GM23338 (cell line): Measurements from ENCODE around the gene ADAM15. TPM values are rescaled to one million over a fixed set of nuclear protein-coding genes. Genes with fewer than 3 reads are reported as not detected.

ENCODE experiments used
- ATAC-seq: fragments of 200-7000 bp; cut with Tn5 transposase; 3 replicates; pipeline ENCODE4 v1.9.1; 2020
- DNase-seq: peaks from one replicate; pipeline ENCODE4 v3.0.0-alpha.2; 2015; ENCODE audit warnings: low spot score
- H2AFZ ChIP-seq: fragments of 200-600 bp; sonication (generic); 2 replicates; pipeline ENCODE4 v1.8.0; 2016; ENCODE audit warnings: antibody characterized with exemption, mild to moderate bottlenecking, moderate library complexity
- H3F3A ChIP-seq: fragments of 200-600 bp; sonication (generic); replicated peaks from 2 replicates; pipeline ENCODE4 v1.8.0; 2017; ENCODE audit warnings: antibody characterized with exemption, mixed run types, low read depth
- H3K27ac ChIP-seq: fragments of 200-600 bp; sonication (generic); 2 replicates; pipeline ENCODE4 v1.6.1; 2016; ENCODE audit warnings: low read depth
- H3K27me3 ChIP-seq: fragments of 200-600 bp; sonication (generic); 2 replicates; pipeline ENCODE4 v1.8.0; 2016; ENCODE audit warnings: mild to moderate bottlenecking, mixed run types, moderate library complexity; ENCODE audit not compliant: insufficient read depth
- H3K36me3 ChIP-seq: fragments of 200-600 bp; sonication (generic); 2 replicates; pipeline ENCODE4 v1.8.0; 2016; ENCODE audit warnings: mild to moderate bottlenecking; ENCODE audit not compliant: insufficient read depth
- H3K4me1 ChIP-seq: fragments of 200-600 bp; sonication (generic); 2 replicates; pipeline ENCODE4 v1.8.0; 2016; ENCODE audit warnings: mild to moderate bottlenecking, moderate library complexity; ENCODE audit not compliant: insufficient read depth
- H3K4me2 ChIP-seq: fragments of 200-600 bp; sonication (generic); 2 replicates; pipeline ENCODE4 v1.7.1; 2017; ENCODE audit warnings: mixed run types
- H3K4me3 ChIP-seq: fragments of 200-600 bp; sonication (generic); 2 replicates; pipeline ENCODE4 v1.6.1; 2016; ENCODE audit warnings: mixed run types
- H3K79me2 ChIP-seq: fragments of 200-600 bp; sonication (generic); replicated peaks from 2 replicates; pipeline ENCODE4 v1.8.0; 2017; ENCODE audit warnings: mild to moderate bottlenecking; ENCODE audit not compliant: insufficient read depth
- H3K9me2 ChIP-seq: fragments of 200-600 bp; sonication (generic); 2 replicates; pipeline ENCODE4 v1.8.0; 2017; ENCODE audit not compliant: insufficient read depth
- H4K20me1 ChIP-seq: fragments of 200-600 bp; sonication (generic); replicated peaks from 2 replicates; pipeline ENCODE4 v1.8.0; 2017; ENCODE audit warnings: mild to moderate bottlenecking; ENCODE audit not compliant: insufficient read depth
- H3K27ac Mint-ChIP-seq: 2 replicates; pipeline ENCODE4 v1.8.0; 2020; ENCODE audit warnings: inconsistent platforms, mild to moderate bottlenecking, moderate library complexity, mixed read lengths
- H3K27me3 Mint-ChIP-seq: 3 replicates; pipeline ENCODE4 v1.8.0; 2022; ENCODE audit warnings: low read depth, mild to moderate bottlenecking, moderate library complexity, mixed read lengths, inconsistent platforms; ENCODE audit not compliant: insufficient read depth, poor library complexity
- H3K36me3 Mint-ChIP-seq: 3 replicates; pipeline ENCODE4 v1.8.0; 2021; ENCODE audit warnings: low read depth, mild to moderate bottlenecking, inconsistent platforms, moderate library complexity, mixed read lengths
- H3K4me1 Mint-ChIP-seq: 3 replicates; pipeline ENCODE4 v1.8.0; 2020; ENCODE audit warnings: mild to moderate bottlenecking, inconsistent platforms, mixed read lengths
- H3K4me3 Mint-ChIP-seq: 3 replicates; pipeline ENCODE4 v1.8.0; 2021; ENCODE audit warnings: moderate library complexity, mild to moderate bottlenecking, inconsistent platforms, mixed read lengths
- H3K9me3 Mint-ChIP-seq: 3 replicates; pipeline ENCODE4 v1.8.0; 2020; ENCODE audit warnings: moderate library complexity, mild to moderate bottlenecking, inconsistent platforms, mixed read lengths
- CREB1 ChIP-seq: fragments of 250-450 bp; sonication (Bioruptor Pico); IDR thresholded peaks from 2 replicates; pipeline ENCODE4 v1.5.0; 2020; ENCODE audit warnings: low read depth, mild to moderate bottlenecking, moderate library complexity
- EZH2phosphoT487 ChIP-seq: fragments of 200-600 bp; sonication (generic); IDR thresholded peaks from one replicate; pipeline ENCODE4 v1.8.1; 2018; ENCODE audit warnings: antibody characterized with exemption; ENCODE audit not compliant: unreplicated experiment
- JUNB ChIP-seq: IDR thresholded peaks from one replicate; pipeline ENCODE4 v1.6.1; 2016; ENCODE audit warnings: antibody characterized with exemption; ENCODE audit not compliant: unreplicated experiment
- POLR2AphosphoS5 ChIP-seq: IDR thresholded peaks from 2 replicates; pipeline ENCODE4 v1.6.1; 2016; ENCODE audit warnings: antibody characterized with exemption, low read depth
- REST ChIP-seq: IDR thresholded peaks from one replicate; pipeline ENCODE4 v1.6.1; 2018; ENCODE audit warnings: antibody characterized with exemption; ENCODE audit not compliant: unreplicated experiment
- STAT1 ChIP-seq: IDR thresholded peaks from one replicate; pipeline ENCODE4 v1.6.1; 2016; ENCODE audit warnings: antibody characterized with exemption; ENCODE audit not compliant: unreplicated experiment
- ZNF331 ChIP-seq: fragments of 250-450 bp; sonication (Bioruptor Pico); IDR thresholded peaks from 2 replicates; pipeline ENCODE4 v1.5.0; 2020; ENCODE audit warnings: low read depth, mild to moderate bottlenecking, moderate library complexity
- polyA plus RNA-seq: library from polyadenylated mRNA; unstranded; fragments of >200 nt; fragmentation: Nextera tagmentation; extraction: Ambion mirVana; gene quantifications from 2 replicates; pipeline ENCODE4 v1.2.1, GENCODE V29; 2016
- total RNA-seq: library from RNA; depleted of rRNA; stranded (reverse); fragments of >200 nt; shearing (Covaris generic); gene quantifications from 2 replicates; pipeline ENCODE4 v1.2.3, GENCODE V29; 2014
- TF ChIP-seq, protein P1 (sequence below): fragments of 250-450 bp; sonication (Bioruptor Pico); IDR thresholded peaks from 2 replicates; pipeline ENCODE4 v1.5.0; 2020; ENCODE audit warnings: mild to moderate bottlenecking, moderate library complexity
- TF ChIP-seq, protein P2 (sequence below): IDR thresholded peaks from 2 replicates; pipeline ENCODE4 v1.6.1; 2016; ENCODE audit warnings: antibody characterized with exemption

ADAM15 gene
- total and polyA plus RNA-seq, 2 experiments from 2014 or later = 24.2 to 31.1 TPM

DNA sequence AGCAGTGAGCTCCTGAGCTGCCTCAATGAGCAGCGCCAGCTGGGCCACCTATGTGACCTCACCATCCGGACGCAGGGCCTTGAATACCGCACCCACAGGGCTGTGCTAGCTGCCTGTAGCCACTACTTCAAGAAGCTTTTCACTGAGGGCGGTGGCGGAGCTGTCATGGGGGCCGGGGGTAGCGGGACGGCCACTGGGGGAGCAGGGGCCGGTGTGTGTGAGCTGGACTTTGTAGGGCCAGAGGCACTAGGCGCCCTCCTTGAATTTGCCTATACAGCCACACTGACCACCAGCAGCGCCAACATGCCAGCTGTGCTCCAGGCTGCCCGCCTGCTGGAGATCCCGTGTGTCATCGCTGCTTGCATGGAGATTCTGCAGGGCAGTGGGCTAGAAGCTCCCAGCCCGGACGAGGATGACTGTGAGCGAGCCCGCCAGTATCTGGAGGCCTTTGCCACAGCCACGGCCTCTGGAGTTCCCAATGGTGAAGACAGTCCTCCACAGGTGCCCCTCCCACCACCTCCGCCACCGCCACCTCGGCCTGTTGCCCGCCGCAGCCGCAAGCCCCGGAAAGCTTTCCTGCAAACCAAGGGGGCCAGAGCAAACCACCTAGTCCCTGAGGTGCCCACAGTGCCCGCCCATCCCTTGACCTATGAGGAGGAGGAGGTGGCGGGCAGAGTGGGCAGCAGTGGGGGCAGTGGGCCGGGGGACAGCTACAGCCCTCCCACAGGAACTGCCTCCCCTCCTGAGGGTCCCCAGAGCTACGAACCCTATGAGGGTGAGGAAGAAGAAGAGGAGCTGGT lies 36.2 kb upstream of the ADAM15 start (continued):
- no peak for TF ChIP-seq EZH2phosphoT487
- no peak for TF ChIP-seq CREB1 (CRISPR knock-in tag)

- H3K36me3 ChIP-seq = no peaks in the 10 kb centered on the region
- H2AFZ ChIP-seq = no peak overlapping the region
- Mint-ChIP-seq H3K36me3 (peaks cover 34% of the 10 kb centered on the region), H3K4me1 (peaks cover 56% of the 10 kb centered on the region), H3K27ac (peak overlapping the region; percentile 82), H3K27me3 (peaks cover 22% of the 10 kb centered on the region), H3K9me3 (no peaks in the 10 kb centered on the region), H3K4me3 (no peak overlapping the region)
- peaks cover 6% of the 10 kb centered on the region; the same call in 1 of the 2 replicates for H4K20me1 ChIP-seq
- DNase-seq = no peak
- peaks cover 5% of the 10 kb centered on the region for H3K79me2 ChIP-seq
- peaks cover 33% of the 10 kb centered on the region for H3K4me1 ChIP-seq
- H3K4me3 ChIP-seq = no peak overlapping the region
- TF ChIP-seq EZH2phosphoT487 (no peak), ZNF331 (no peak), STAT1 (no peak), POLR2AphosphoS5 (no peak), REST (no peak), JUNB (no peak)
- TF ChIP-seq, protein P1, sequence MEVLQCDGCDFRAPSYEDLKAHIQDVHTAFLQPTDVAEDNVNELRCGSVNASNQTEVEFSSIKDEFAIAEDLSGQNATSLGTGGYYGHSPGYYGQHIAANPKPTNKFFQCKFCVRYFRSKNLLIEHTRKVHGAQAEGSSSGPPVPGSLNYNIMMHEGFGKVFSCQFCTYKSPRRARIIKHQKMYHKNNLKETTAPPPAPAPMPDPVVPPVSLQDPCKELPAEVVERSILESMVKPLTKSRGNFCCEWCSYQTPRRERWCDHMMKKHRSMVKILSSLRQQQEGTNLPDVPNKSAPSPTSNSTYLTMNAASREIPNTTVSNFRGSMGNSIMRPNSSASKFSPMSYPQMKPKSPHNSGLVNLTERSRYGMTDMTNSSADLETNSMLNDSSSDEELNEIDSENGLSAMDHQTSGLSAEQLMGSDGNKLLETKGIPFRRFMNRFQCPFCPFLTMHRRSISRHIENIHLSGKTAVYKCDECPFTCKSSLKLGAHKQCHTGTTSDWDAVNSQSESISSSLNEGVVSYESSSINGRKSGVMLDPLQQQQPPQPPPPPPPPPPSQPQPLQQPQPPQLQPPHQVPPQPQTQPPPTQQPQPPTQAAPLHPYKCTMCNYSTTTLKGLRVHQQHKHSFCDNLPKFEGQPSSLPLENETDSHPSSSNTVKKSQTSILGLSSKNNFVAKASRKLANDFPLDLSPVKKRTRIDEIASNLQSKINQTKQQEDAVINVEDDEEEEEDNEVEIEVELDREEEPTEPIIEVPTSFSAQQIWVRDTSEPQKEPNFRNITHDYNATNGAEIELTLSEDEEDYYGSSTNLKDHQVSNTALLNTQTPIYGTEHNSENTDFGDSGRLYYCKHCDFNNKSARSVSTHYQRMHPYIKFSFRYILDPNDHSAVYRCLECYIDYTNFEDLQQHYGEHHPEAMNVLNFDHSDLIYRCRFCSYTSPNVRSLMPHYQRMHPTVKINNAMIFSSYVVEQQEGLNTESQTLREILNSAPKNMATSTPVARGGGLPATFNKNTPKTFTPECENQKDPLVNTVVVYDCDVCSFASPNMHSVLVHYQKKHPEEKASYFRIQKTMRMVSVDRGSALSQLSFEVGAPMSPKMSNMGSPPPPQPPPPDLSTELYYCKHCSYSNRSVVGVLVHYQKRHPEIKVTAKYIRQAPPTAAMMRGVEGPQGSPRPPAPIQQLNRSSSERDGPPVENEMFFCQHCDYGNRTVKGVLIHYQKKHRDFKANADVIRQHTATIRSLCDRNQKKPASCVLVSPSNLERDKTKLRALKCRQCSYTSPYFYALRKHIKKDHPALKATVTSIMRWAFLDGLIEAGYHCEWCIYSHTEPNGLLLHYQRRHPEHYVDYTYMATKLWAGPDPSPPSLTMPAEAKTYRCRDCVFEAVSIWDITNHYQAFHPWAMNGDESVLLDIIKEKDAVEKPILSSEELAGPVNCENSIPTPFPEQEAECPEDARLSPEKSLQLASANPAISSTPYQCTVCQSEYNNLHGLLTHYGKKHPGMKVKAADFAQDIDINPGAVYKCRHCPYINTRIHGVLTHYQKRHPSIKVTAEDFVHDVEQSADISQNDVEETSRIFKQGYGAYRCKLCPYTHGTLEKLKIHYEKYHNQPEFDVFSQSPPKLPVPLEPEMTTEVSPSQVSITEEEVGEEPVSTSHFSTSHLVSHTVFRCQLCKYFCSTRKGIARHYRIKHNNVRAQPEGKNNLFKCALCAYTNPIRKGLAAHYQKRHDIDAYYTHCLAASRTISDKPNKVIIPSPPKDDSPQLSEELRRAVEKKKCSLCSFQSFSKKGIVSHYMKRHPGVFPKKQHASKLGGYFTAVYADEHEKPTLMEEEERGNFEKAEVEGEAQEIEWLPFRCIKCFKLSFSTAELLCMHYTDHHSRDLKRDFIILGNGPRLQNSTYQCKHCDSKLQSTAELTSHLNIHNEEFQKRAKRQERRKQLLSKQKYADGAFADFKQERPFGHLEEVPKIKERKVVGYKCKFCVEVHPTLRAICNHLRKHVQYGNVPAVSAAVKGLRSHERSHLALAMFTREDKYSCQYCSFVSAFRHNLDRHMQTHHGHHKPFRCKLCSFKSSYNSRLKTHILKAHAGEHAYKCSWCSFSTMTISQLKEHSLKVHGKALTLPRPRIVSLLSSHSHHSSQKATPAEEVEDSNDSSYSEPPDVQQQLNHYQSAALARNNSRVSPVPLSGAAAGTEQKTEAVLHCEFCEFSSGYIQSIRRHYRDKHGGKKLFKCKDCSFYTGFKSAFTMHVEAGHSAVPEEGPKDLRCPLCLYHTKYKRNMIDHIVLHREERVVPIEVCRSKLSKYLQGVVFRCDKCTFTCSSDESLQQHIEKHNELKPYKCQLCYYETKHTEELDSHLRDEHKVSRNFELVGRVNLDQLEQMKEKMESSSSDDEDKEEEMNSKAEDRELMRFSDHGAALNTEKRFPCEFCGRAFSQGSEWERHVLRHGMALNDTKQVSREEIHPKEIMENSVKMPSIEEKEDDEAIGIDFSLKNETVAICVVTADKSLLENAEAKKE (CRISPR knock-in tag) = no peak
- TF ChIP-seq, protein P2, sequence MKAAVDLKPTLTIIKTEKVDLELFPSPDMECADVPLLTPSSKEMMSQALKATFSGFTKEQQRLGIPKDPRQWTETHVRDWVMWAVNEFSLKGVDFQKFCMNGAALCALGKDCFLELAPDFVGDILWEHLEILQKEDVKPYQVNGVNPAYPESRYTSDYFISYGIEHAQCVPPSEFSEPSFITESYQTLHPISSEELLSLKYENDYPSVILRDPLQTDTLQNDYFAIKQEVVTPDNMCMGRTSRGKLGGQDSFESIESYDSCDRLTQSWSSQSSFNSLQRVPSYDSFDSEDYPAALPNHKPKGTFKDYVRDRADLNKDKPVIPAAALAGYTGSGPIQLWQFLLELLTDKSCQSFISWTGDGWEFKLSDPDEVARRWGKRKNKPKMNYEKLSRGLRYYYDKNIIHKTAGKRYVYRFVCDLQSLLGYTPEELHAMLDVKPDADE = no peak
- H3K4me2 ChIP-seq = no peak overlapping the region
- H3K27ac ChIP-seq = no peak overlapping the region
- 0 out of 2 replicates have a peak, but pooled peaks cover 3% of the 10 kb centered on the region for H3F3A ChIP-seq
- no peak for ATAC-seq
- H3K9me2 ChIP-seq = no peaks in the 10 kb centered on the region
- H3K27me3 ChIP-seq = no peaks in the 10 kb centered on the region
These were observed 35.4 kb upstream of the ADAM15 start for GRCh38 chr1:155015527-155016230.
